ENCODE data around the gene SSR3. TPM values are rescaled to one million over a fixed set of nuclear protein-coding genes. Genes with fewer than 3 reads are reported as not detected.

SSR3 gene
- total and polyA plus RNA-seq, 2 of the 8 experiments (the other 6 are each of a cell fraction or from before 2014, with no cell fraction given), result 92.7 to 208 TPM

GRCh38 chr3:156582532-156583183 is 27.7 kb upstream of the SSR3 start (continued):
- TF ChIP-seq SIRT6 (IDR thresholded peaks at IDR 0.05; ENCODE audit: low read length), result no peak
- no peak for TF ChIP-seq ATF3 (IDR thresholded peaks at IDR 0.05; ENCODE audit: insufficient read depth, low read depth, low read length)
- no peak for TF ChIP-seq SRF (IDR thresholded peaks at IDR 0.05; ENCODE audit: low read depth, low read length)
- no peak for TF ChIP-seq POLR2A (IDR thresholded peaks at IDR 0.05; ENCODE audit: control extremely low read depth in 1 of 2, low read depth in 2 of 2, low read length in 2 of 2)
- no peak for TF ChIP-seq SP4 (IDR thresholded peaks at IDR 0.05; ENCODE audit: low read length)
